NCI-H1417 (cell line): ENCODE measurements around the gene REPS2.
"Not testable (repeated sequence)": the region's sequence is repeated elsewhere in the genome, so short reads cannot be mapped to it uniquely, and the experiment has no call there.

ENCODE experiments used
- DNase-seq, 3 experiments: peaks; one replicate each; lab custom pipeline; 2025; lab: John Stamatoyannopoulos, UW

REPS2 gene

GRCh38 chrX:16946361-16946964, at the start of gene REPS2:
REPS2 (plus strand) TSS chrX:16946658; CDS start chrX:16946862, 204 bp downstream.
- DNase-seq = peak; percentile 85 to 96 (median 93)

- DNase-seq = no peak
Observed at GRCh38 chrX:16897445-16897844, 49.0 kb upstream of the REPS2 start.

GRCh38 chrX:16903274-16904022, 43.0 kb upstream of the REPS2 start:
- DNase-seq = no peak

- no peak for DNase-seq
Observed at GRCh38 chrX:16910376-16910775, 36.1 kb upstream of the REPS2 start.

- no peak for DNase-seq
Observed at GRCh38 chrX:16914058-16914457, 32.4 kb upstream of the REPS2 start.

- no peak for DNase-seq
Observed at GRCh38 chrX:16916561-16916960, 29.9 kb upstream of the REPS2 start.

GRCh38 chrX:16917120-16917519, 29.3 kb upstream of the REPS2 start:
- no peak for DNase-seq

- DNase-seq = no peak
Observed at GRCh38 chrX:16918979-16919378, 27.5 kb upstream of the REPS2 start.

GRCh38 chrX:16920075-16920474, 26.4 kb upstream of the REPS2 start:
- no peak for DNase-seq

GRCh38 chrX:16923157-16923556, 23.3 kb upstream of the REPS2 start:
- no peak for DNase-seq

GRCh38 chrX:16924631-16925480, 21.6 kb upstream of the REPS2 start:
- DNase-seq = no peak

GRCh38 chrX:16930392-16930791, 16.1 kb upstream of the REPS2 start:
- DNase-seq = no peak

- peak in 2 of 3 experiments; percentile 2 to 29 for DNase-seq
Observed at GRCh38 chrX:16931371-16931770, 15.1 kb upstream of the REPS2 start.

- DNase-seq = no peak
Observed at GRCh38 chrX:16931855-16932575, 14.4 kb upstream of the REPS2 start.

- DNase-seq = no peak
Observed at GRCh38 chrX:16934185-16934584, 12.3 kb upstream of the REPS2 start.

- DNase-seq = peak in 2 of 3 experiments; percentile 72
Observed at GRCh38 chrX:16946971-16947562, 609 bp downstream of the REPS2 start.

GRCh38 chrX:16950423-16950822, 4.0 kb downstream of the REPS2 start:
- DNase-seq = no peak

GRCh38 chrX:16953606-16954211, 7.3 kb downstream of the REPS2 start:
- DNase-seq = no peak

- no peak for DNase-seq
Observed at GRCh38 chrX:16957751-16958150, 11.3 kb downstream of the REPS2 start.

GRCh38 chrX:16958356-16958755, 11.9 kb downstream of the REPS2 start:
- no peak for DNase-seq

- not testable (repeated sequence) for DNase-seq
Observed at GRCh38 chrX:16962661-16963060, 16.2 kb downstream of the REPS2 start.
